H1 (cell line): ENCODE measurements around the gene ASB1. TPM values are rescaled to one million over a fixed set of nuclear protein-coding genes. Genes with fewer than 3 reads are reported as not detected.

Experiments
- CTCF ChIA-PET: fragments of 300-600 bp; sonication (Branson Sonifier 250); formaldehyde crosslinking; loops from one replicate; lab custom pipeline; 2021; ENCODE audit not compliant: partially characterized antibody; lab: Charles Lee
- POLR2A ChIA-PET: fragments of 300-600 bp; sonication (Branson Sonifier 250); formaldehyde crosslinking; loops from one replicate; lab custom pipeline; 2021; ENCODE audit warnings: inconsistent platforms; ENCODE audit not compliant: partially characterized antibody; lab: Charles Lee
- DNase-seq, 2 experiments: peaks; one replicate each; pipeline versions ENCODE4 v3.0.0 to v3.0.0-alpha.2; 2010 to 2022; ENCODE audit warnings: low spot score in 2 of 2, low read depth in 1 of 2, mixed read lengths in 1 of 2
- FAIRE-seq: peaks from 2 replicates; lab custom pipeline; 2011; peaks lifted over from hg19 to GRCh38; lab: Jason Lieb, UNC
- H2AFZ ChIP-seq: 2 replicates; pipeline ENCODE4 v1.8.1; 2012; ENCODE audit warnings: low read length, inconsistent platforms
- H2AK5ac ChIP-seq: 2 replicates; pipeline ENCODE4 v1.6.1; 2013; ENCODE audit warnings: low read depth, low read length
- H2BK120ac ChIP-seq: replicated peaks from 2 replicates; pipeline ENCODE3; 2013; ENCODE audit warnings: low read depth, low read length, inconsistent platforms
- H2BK12ac ChIP-seq: 2 replicates; pipeline ENCODE4 v1.6.1; 2013; ENCODE audit warnings: low read depth, low read length
- H2BK15ac ChIP-seq: 2 replicates; pipeline ENCODE4 v1.6.1; 2013; ENCODE audit warnings: low read length
- H2BK20ac ChIP-seq: 2 replicates; pipeline ENCODE4 v1.6.1; 2013; ENCODE audit warnings: low read length
- H2BK5ac ChIP-seq: 2 replicates; pipeline ENCODE4 v1.6.1; 2013; ENCODE audit warnings: low read depth, low read length
- H3K14ac ChIP-seq: 2 replicates; pipeline ENCODE4 v1.6.1; 2013; ENCODE audit warnings: inconsistent platforms; ENCODE audit not compliant: insufficient read length
- H3K18ac ChIP-seq: 2 replicates; pipeline ENCODE4 v1.6.1; 2013; ENCODE audit warnings: low read length; ENCODE audit errors: extremely low read depth
- H3K23ac ChIP-seq: 2 replicates; pipeline ENCODE4 v1.6.1; 2013; ENCODE audit warnings: inconsistent platforms; ENCODE audit not compliant: insufficient read length
- H3K23me2 ChIP-seq: 2 replicates; pipeline ENCODE4 v1.6.1; 2013; ENCODE audit warnings: low read depth, low read length
- H3K27ac ChIP-seq: 2 replicates; pipeline ENCODE4 v1.6.1; 2011; ENCODE audit warnings: low read depth, low read length, inconsistent platforms
- H3K27me3 ChIP-seq, 4 experiments: replicated peaks in 1 of 4; 1 replicate in 1 of 4; 2 replicates in 3 of 4; pipeline versions ENCODE4 v1.6.1 to v1.8.1; 2011 to 2013; ENCODE audit warnings: low read length in 3 of 4, mild to moderate bottlenecking in 3 of 4, inconsistent platforms in 2 of 4, mixed read lengths in 2 of 4, moderate library complexity in 1 of 4; ENCODE audit not compliant: control insufficient read depth in 3 of 4, insufficient read depth in 3 of 4; ENCODE audit errors: extremely low read depth in 1 of 4
- H3K36me3 ChIP-seq, 4 experiments: 2 replicates each; pipeline versions ENCODE4 v1.6.1 to v1.8.1; 2011 to 2013; ENCODE audit warnings: mild to moderate bottlenecking in 4 of 4, low read length in 3 of 4, moderate library complexity in 2 of 4, control low read depth in 1 of 4, inconsistent platforms in 1 of 4; ENCODE audit not compliant: insufficient read depth in 4 of 4, control insufficient read depth in 2 of 4
- H3K4ac ChIP-seq: replicated peaks from 2 replicates; pipeline ENCODE3; 2013; ENCODE audit warnings: low read length, low read depth, mixed read lengths, inconsistent platforms; ENCODE audit not compliant: insufficient read length
- H3K4me1 ChIP-seq, 4 experiments: replicated peaks in 1 of 4; 1 replicate in 1 of 4; 2 replicates in 3 of 4; pipeline versions ENCODE4 v1.6.1 to v1.8.1; 2011 to 2013; ENCODE audit warnings: low read length in 3 of 4, inconsistent platforms in 2 of 4, mixed read lengths in 1 of 4; ENCODE audit not compliant: insufficient read depth in 4 of 4, control insufficient read depth in 3 of 4
- H3K4me2 ChIP-seq, 2 experiments: 2 replicates each; pipeline versions ENCODE4 v1.6.1 to v1.8.1; 2011 to 2013; ENCODE audit warnings: low read depth in 2 of 2, low read length in 2 of 2, control low read depth in 1 of 2, inconsistent platforms in 1 of 2, mild to moderate bottlenecking in 1 of 2; ENCODE audit not compliant: insufficient read depth in 1 of 2
- H3K4me3 ChIP-seq, 4 experiments: fragments of 200-600, 300-600 bp in 1 of 4; sonication (generic), shearing (Covaris generic), sonication (Bioruptor Twin) in 1 of 4; 2 replicates each; pipeline versions ENCODE4 v1.5.1 to v1.8.1; 2011 to 2016; ENCODE audit warnings: low read length in 4 of 4, low read depth in 3 of 4, control low read depth in 2 of 4, inconsistent platforms in 2 of 4, mild to moderate bottlenecking in 2 of 4, mixed read lengths in 1 of 4, moderate library complexity in 1 of 4; ENCODE audit not compliant: insufficient read depth in 2 of 4; ENCODE audit errors: extremely low read depth in 1 of 4
- H3K56ac ChIP-seq: replicated peaks from 2 replicates; pipeline ENCODE3; 2013; ENCODE audit warnings: low read depth, mild to moderate bottlenecking, mixed read lengths, low read length, inconsistent platforms; ENCODE audit not compliant: insufficient read length
- H3K79me1 ChIP-seq: 2 replicates; pipeline ENCODE4 v1.6.1; 2013; ENCODE audit warnings: low read depth, low read length, control low read depth
- H3K79me2 ChIP-seq, 2 experiments: 2 replicates each; pipeline versions ENCODE4 v1.6.1 to v1.8.1; 2012 to 2013; ENCODE audit warnings: low read length in 2 of 2, mild to moderate bottlenecking in 2 of 2, inconsistent platforms in 1 of 2; ENCODE audit not compliant: insufficient read depth in 2 of 2, control insufficient read depth in 1 of 2
- H3K9ac ChIP-seq, 4 experiments: replicated peaks in 1 of 4; 1 replicate in 1 of 4; 2 replicates in 3 of 4; pipeline versions ENCODE4 v1.6.1 to v1.8.1; 2011 to 2013; ENCODE audit warnings: low read depth in 3 of 4, low read length in 3 of 4, control low read depth in 2 of 4, mild to moderate bottlenecking in 2 of 4, moderate library complexity in 2 of 4, inconsistent platforms in 1 of 4; ENCODE audit errors: extremely low read depth in 1 of 4
- H3K9me3 ChIP-seq, 2 experiments: 2 replicates each; pipeline versions ENCODE4 v1.6.1 to v1.8.1; 2012 to 2013; ENCODE audit warnings: mild to moderate bottlenecking in 2 of 2, moderate library complexity in 2 of 2, control low read depth in 1 of 2, inconsistent platforms in 1 of 2, low read depth in 1 of 2, low read length in 1 of 2, mixed read lengths in 1 of 2; ENCODE audit not compliant: insufficient read depth in 2 of 2
- H4K20me1 ChIP-seq, 2 experiments: replicated peaks in 1 of 2; 2 replicates each; pipeline versions ENCODE3 to v1.8.1; 2011 to 2013; ENCODE audit warnings: inconsistent platforms in 2 of 2, low read length in 2 of 2, mild to moderate bottlenecking in 1 of 2; ENCODE audit not compliant: insufficient read depth in 2 of 2, control insufficient read depth in 1 of 2
- H4K5ac ChIP-seq: 2 replicates; pipeline ENCODE4 v1.6.1; 2013; ENCODE audit warnings: low read length, low read depth, mixed read lengths, inconsistent platforms; ENCODE audit not compliant: insufficient read length
- H4K8ac ChIP-seq: 2 replicates; pipeline ENCODE4 v1.8.0; 2013; ENCODE audit warnings: mild to moderate bottlenecking, moderate library complexity, low read length, inconsistent platforms; ENCODE audit not compliant: insufficient read depth; ENCODE audit errors: extremely low read depth
- H4K91ac ChIP-seq: replicated peaks from 2 replicates; pipeline ENCODE3; 2013; ENCODE audit warnings: low read length, mixed read lengths, inconsistent platforms; ENCODE audit not compliant: insufficient read length
- RBBP5 ChIP-seq: IDR thresholded peaks from 2 replicates; pipeline ENCODE4 v1.7.1; 2012; ENCODE audit warnings: low read depth, mild to moderate bottlenecking, inconsistent platforms, low read length, moderate library complexity, borderline replicate concordance
- TCF12 ChIP-seq: IDR thresholded peaks from 2 replicates; pipeline ENCODE4 v1.6.1; 2011; ENCODE audit warnings: low read depth, mild to moderate bottlenecking, low read length
- WGBS, 2 experiments: shearing (Covaris generic) in 1 of 2; methylation state at CpG; one replicate each; pipeline versions ENCODE4 v1.1.6 to v1.1.7; 2013 to 2015; ENCODE audit warnings: low lambda C conversion rate in 2 of 2, mixed read lengths in 2 of 2, inconsistent platforms in 1 of 2, low coverage in 1 of 2, missing lambda C conversion rate in 1 of 2; ENCODE audit not compliant: insufficient replicate concordance in 2 of 2, insufficient coverage in 1 of 2, insufficient read length in 1 of 2; ENCODE audit errors: extremely low coverage in 1 of 2, missing lambda C conversion rate in 1 of 2; 5-methylcytosine and 5-hydroxymethylcytosine counted together
- polyA plus RNA-seq, 7 experiments: library from polyadenylated mRNA; depleted of rRNA in 3 of 7; stranded (reverse) in 5 of 7; unstranded in 2 of 7; fragments of >200 nt in 5 of 7; fragments of 200-250 nt in 2 of 7; gene quantifications; 1 replicate in 5 of 7; 2 replicates in 1 of 7; 4 replicates in 1 of 7; pipeline versions ENCODE4 v1.2.1 to v1.2.3, GENCODE V29; 2011 to 2013; ENCODE audit warnings: missing spikeins in 2 of 7, mixed read lengths in 2 of 7
- total RNA-seq: library from RNA; stranded (reverse); fragmentation: NEBNext Ultra II Directional; extraction: Animal tissue kit (Norgen Biotek cat#: 25700); gene quantifications from 2 replicates; pipeline ENCODE4 v1.2.1, GENCODE V29; 2021

Gene ASB1
- total and polyA plus RNA-seq, 2 of the 8 experiments (the other 6 are each of a cell fraction or from before 2014, with no cell fraction given), result 24.1 to 36.0 TPM

GRCh38 chr2:238380785-238381184 is 45.9 kb upstream of the ASB1 start:
- TF ChIP-seq TCF12 (no peak), RBBP5 (peak; percentile 53; the same call in 1 of the 2 replicates)
- no peak overlapping the region for H2AFZ ChIP-seq
- no peak overlapping the region for H3K56ac ChIP-seq
- no peak overlapping the region for H3K18ac ChIP-seq
- no peak overlapping the region for H2BK20ac ChIP-seq
- H4K20me1 ChIP-seq, result no peaks in the 10 kb centered on the region
- POLR2A ChIA-PET, result no interaction called here
- no peak overlapping the region for H3K4ac ChIP-seq
- no peak overlapping the region for H2BK12ac ChIP-seq
- H3K27me3 ChIP-seq, result no peaks in the 10 kb centered on the region
- H2BK5ac ChIP-seq, result no peak overlapping the region
- no peak overlapping the region for H2BK120ac ChIP-seq
- no peak overlapping the region for H2AK5ac ChIP-seq
- FAIRE-seq (peak; percentile 13), DNase-seq (no peak)
- no peak overlapping the region for H3K23ac ChIP-seq
- no peak overlapping the region; the same call in 1 of the 2 replicates for H3K27ac ChIP-seq
- H3K36me3 ChIP-seq, result peaks cover 0 to 2% (median 0%) of the 10 kb centered on the region in 4 experiments; a peak in 1 of 8 replicates
- no peak overlapping the region for H4K8ac ChIP-seq
- CTCF ChIA-PET, result interaction anchor here (1.2 to 1.9 kb wide), 3 partner anchors 10 to 118 kb away, joined by 3 to 10 read pairs (median 4); no protein-coding TSS in a partner anchor
- no peaks in the 10 kb centered on the region for H3K9me3 ChIP-seq
- no peak overlapping the region for H4K91ac ChIP-seq
- no peak overlapping the region for H4K5ac ChIP-seq
- H3K79me1 ChIP-seq, result no peaks in the 10 kb centered on the region
- H3K4me1 ChIP-seq, result peaks cover 3 to 21% (median 12%) of the 10 kb centered on the region in 4 experiments
- H3K9ac ChIP-seq, result no peak overlapping the region
- no peak overlapping the region for H3K4me3 ChIP-seq
- no peak overlapping the region for H3K4me2 ChIP-seq
- H3K23me2 ChIP-seq, result no peaks in the 10 kb centered on the region
- no peak overlapping the region for H3K14ac ChIP-seq
- no peak overlapping the region for H2BK15ac ChIP-seq
- 75% methylated on average over 1 of the region's 1 CpG; no CpG with 5 or more reads in 1 of the 2 experiments for WGBS, 2 experiments
- H3K79me2 ChIP-seq, result no peaks in the 10 kb centered on the region
